ENCODE data around the gene PNPT1.

The PNPT1 gene

DNA sequence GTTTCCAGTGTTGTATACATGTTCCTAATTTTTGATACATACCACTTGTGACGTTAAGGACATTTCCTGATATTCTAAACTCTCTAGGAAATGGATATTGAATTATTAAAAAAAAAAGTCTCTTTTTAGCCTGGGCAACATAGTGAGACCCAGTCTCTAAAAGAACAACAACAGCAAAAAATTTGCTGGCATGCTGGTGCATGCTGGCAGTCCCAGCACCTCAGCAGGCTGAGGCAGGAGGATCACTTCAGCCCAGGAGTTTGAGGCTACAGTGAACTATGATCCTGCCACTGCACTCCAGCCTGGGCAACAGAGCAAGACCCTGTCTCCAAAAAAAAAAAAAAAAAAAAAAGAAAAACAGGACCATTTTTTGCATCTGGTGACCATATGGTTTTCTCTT is 65.7 kb downstream of the PNPT1 start:
- ATAC-seq: no peak
- TF ChIP-seq TCF4 (CRISPR knock-in tag; IDR thresholded peaks at IDR 0.05; ENCODE audit: borderline replicate concordance): no peak; the same call in 1 of the 2 replicates
- TF ChIP-seq, protein P1, sequence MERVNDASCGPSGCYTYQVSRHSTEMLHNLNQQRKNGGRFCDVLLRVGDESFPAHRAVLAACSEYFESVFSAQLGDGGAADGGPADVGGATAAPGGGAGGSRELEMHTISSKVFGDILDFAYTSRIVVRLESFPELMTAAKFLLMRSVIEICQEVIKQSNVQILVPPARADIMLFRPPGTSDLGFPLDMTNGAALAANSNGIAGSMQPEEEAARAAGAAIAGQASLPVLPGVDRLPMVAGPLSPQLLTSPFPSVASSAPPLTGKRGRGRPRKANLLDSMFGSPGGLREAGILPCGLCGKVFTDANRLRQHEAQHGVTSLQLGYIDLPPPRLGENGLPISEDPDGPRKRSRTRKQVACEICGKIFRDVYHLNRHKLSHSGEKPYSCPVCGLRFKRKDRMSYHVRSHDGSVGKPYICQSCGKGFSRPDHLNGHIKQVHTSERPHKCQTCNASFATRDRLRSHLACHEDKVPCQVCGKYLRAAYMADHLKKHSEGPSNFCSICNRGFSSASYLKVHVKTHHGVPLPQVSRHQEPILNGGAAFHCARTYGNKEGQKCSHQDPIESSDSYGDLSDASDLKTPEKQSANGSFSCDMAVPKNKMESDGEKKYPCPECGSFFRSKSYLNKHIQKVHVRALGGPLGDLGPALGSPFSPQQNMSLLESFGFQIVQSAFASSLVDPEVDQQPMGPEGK (CRISPR knock-in tag; IDR thresholded peaks at IDR 0.05; ENCODE audit: borderline replicate concordance): no peak
- TF ChIP-seq, protein P2, sequence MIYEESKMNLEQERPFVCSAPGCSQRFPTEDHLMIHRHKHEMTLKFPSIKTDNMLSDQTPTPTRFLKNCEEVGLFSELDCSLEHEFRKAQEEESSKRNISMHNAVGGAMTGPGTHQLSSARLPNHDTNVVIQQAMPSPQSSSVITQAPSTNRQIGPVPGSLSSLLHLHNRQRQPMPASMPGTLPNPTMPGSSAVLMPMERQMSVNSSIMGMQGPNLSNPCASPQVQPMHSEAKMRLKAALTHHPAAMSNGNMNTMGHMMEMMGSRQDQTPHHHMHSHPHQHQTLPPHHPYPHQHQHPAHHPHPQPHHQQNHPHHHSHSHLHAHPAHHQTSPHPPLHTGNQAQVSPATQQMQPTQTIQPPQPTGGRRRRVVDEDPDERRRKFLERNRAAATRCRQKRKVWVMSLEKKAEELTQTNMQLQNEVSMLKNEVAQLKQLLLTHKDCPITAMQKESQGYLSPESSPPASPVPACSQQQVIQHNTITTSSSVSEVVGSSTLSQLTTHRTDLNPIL (CRISPR knock-in tag; IDR thresholded peaks at IDR 0.05; ENCODE audit: low read depth): no peak
- TF ChIP-seq SNAI2 (CRISPR knock-in tag; IDR thresholded peaks at IDR 0.05): no peak
- TF ChIP-seq, protein P3, sequence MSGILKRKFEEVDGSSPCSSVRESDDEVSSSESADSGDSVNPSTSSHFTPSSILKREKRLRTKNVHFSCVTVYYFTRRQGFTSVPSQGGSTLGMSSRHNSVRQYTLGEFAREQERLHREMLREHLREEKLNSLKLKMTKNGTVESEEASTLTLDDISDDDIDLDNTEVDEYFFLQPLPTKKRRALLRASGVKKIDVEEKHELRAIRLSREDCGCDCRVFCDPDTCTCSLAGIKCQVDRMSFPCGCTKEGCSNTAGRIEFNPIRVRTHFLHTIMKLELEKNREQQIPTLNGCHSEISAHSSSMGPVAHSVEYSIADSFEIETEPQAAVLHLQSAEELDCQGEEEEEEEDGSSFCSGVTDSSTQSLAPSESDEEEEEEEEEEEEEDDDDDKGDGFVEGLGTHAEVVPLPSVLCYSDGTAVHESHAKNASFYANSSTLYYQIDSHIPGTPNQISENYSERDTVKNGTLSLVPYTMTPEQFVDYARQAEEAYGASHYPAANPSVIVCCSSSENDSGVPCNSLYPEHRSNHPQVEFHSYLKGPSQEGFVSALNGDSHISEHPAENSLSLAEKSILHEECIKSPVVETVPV (CRISPR knock-in tag; IDR thresholded peaks at IDR 0.05): no peak
- TF ChIP-seq ESRRG (CRISPR knock-in tag; IDR thresholded peaks at IDR 0.05): no peak
- TF ChIP-seq OSR1 (CRISPR knock-in tag; IDR thresholded peaks at IDR 0.05): no peak
- TF ChIP-seq RARB (CRISPR knock-in tag; IDR thresholded peaks at IDR 0.05): no peak
- TF ChIP-seq PPARA (CRISPR knock-in tag; IDR thresholded peaks at IDR 0.05; ENCODE audit: borderline replicate concordance): no peak
- TF ChIP-seq ZFP3 (CRISPR knock-in tag; IDR thresholded peaks at IDR 0.05): no peak
- TF ChIP-seq ZC3H10 (CRISPR knock-in tag; IDR thresholded peaks at IDR 0.05): no peak
- TF ChIP-seq ARNTL (CRISPR knock-in tag; IDR thresholded peaks at IDR 0.05; ENCODE audit: borderline replicate concordance, low read depth): no peak

DNA sequence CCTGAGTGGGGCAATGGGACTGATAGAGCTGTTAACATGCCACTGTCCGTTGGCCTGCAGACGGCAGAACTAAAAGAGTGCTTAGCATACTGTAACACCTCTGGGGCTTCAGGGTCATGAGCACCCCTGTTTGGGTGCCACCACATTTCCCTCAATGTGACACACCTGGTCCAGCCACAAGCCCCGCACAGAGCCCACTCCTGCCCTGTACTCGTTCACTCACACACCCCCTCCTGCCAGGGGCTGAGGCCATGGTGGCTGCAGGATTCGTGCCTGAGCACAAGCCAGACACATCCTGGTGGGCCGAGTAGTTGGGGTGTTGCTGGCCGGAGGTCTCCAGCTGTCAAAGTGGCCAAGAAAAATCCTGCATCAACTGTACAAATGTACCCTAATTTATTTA is 71.8 kb downstream of the PNPT1 start:
- no peak for ATAC-seq

More for the DNA sequence above, 71.8 kb downstream of the PNPT1 start:
- TF ChIP-seq BACH2 (CRISPR knock-in tag; IDR thresholded peaks at IDR 0.05; ENCODE audit: borderline replicate concordance) (no peak), ESRRG (CRISPR knock-in tag; IDR thresholded peaks at IDR 0.05) (no peak), TOX (CRISPR knock-in tag; IDR thresholded peaks at IDR 0.05; ENCODE audit: borderline replicate concordance) (no peak), PPARA (CRISPR knock-in tag; IDR thresholded peaks at IDR 0.05; ENCODE audit: borderline replicate concordance) (no peak), ZFP30 (CRISPR knock-in tag; IDR thresholded peaks at IDR 0.05) (no peak), ZNF70 (CRISPR knock-in tag; IDR thresholded peaks at IDR 0.05) (no peak), TCF4 (CRISPR knock-in tag; IDR thresholded peaks at IDR 0.05; ENCODE audit: borderline replicate concordance) (no peak), GLIS3 (CRISPR knock-in tag; IDR thresholded peaks at IDR 0.05) (no peak), RARB (CRISPR knock-in tag; IDR thresholded peaks at IDR 0.05) (no peak), ISL1 (CRISPR knock-in tag; IDR thresholded peaks at IDR 0.05) (no peak), SNAI2 (CRISPR knock-in tag; IDR thresholded peaks at IDR 0.05) (no peak), ARNTL (CRISPR knock-in tag; IDR thresholded peaks at IDR 0.05; ENCODE audit: borderline replicate concordance, low read depth) (no peak), ZC3H10 (CRISPR knock-in tag; IDR thresholded peaks at IDR 0.05) (no peak)
- TF ChIP-seq, protein P4, sequence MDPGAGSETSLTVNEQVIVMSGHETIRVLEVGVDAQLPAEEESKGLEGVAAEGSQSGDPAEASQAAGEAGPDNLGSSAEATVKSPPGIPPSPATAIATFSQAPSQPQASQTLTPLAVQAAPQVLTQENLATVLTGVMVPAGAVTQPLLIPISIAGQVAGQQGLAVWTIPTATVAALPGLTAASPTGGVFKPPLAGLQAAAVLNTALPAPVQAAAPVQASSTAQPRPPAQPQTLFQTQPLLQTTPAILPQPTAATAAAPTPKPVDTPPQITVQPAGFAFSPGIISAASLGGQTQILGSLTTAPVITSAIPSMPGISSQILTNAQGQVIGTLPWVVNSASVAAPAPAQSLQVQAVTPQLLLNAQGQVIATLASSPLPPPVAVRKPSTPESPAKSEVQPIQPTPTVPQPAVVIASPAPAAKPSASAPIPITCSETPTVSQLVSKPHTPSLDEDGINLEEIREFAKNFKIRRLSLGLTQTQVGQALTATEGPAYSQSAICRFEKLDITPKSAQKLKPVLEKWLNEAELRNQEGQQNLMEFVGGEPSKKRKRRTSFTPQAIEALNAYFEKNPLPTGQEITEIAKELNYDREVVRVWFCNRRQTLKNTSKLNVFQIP (CRISPR knock-in tag; IDR thresholded peaks at IDR 0.05; ENCODE audit: borderline replicate concordance, low read depth): no peak
- TF ChIP-seq, protein P5, sequence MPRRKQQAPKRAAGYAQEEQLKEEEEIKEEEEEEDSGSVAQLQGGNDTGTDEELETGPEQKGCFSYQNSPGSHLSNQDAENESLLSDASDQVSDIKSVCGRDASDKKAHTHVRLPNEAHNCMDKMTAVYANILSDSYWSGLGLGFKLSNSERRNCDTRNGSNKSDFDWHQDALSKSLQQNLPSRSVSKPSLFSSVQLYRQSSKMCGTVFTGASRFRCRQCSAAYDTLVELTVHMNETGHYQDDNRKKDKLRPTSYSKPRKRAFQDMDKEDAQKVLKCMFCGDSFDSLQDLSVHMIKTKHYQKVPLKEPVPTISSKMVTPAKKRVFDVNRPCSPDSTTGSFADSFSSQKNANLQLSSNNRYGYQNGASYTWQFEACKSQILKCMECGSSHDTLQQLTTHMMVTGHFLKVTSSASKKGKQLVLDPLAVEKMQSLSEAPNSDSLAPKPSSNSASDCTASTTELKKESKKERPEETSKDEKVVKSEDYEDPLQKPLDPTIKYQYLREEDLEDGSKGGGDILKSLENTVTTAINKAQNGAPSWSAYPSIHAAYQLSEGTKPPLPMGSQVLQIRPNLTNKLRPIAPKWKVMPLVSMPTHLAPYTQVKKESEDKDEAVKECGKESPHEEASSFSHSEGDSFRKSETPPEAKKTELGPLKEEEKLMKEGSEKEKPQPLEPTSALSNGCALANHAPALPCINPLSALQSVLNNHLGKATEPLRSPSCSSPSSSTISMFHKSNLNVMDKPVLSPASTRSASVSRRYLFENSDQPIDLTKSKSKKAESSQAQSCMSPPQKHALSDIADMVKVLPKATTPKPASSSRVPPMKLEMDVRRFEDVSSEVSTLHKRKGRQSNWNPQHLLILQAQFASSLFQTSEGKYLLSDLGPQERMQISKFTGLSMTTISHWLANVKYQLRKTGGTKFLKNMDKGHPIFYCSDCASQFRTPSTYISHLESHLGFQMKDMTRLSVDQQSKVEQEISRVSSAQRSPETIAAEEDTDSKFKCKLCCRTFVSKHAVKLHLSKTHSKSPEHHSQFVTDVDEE (CRISPR knock-in tag; IDR thresholded peaks at IDR 0.05): no peak
- TF ChIP-seq, protein P3 (CRISPR knock-in tag; IDR thresholded peaks at IDR 0.05): no peak
- TF ChIP-seq, protein P2 (CRISPR knock-in tag; IDR thresholded peaks at IDR 0.05; ENCODE audit: low read depth): no peak
